H4 (cell line): Measurements from ENCODE around the gene CHSY1. TPM values are rescaled to one million over a fixed set of nuclear protein-coding genes. Genes with fewer than 3 reads are reported as not detected.

Experiments used
- DNase-seq: peaks from one replicate; pipeline ENCODE4 v3.0.0-alpha.2; 2015; ENCODE audit warnings: low spot score
- total RNA-seq: library from RNA; depleted of rRNA; stranded (reverse); fragments of >200 nt; shearing (Covaris generic); gene quantifications from 2 replicates; pipeline ENCODE4 v1.2.3, GENCODE V29; 2014

CHSY1 gene
- total RNA-seq, 1 experiment from 2014 or later: 22.5 TPM

- no peak for DNase-seq
Measured at GRCh38 chr15:101171954-101172353, 79.9 kb downstream of the CHSY1 start.

- DNase-seq: no peak
Measured at GRCh38 chr15:101170568-101171350, 81.1 kb downstream of the CHSY1 start.

GRCh38 chr15:101169495-101170071 is 82.3 kb downstream of the CHSY1 start:
- DNase-seq: no peak

- no peak for DNase-seq
Measured at GRCh38 chr15:101168898-101169494, 82.9 kb downstream of the CHSY1 start.

GRCh38 chr15:101168463-101168824 is 83.4 kb downstream of the CHSY1 start:
- DNase-seq: no peak

GRCh38 chr15:101167753-101168462 is 83.9 kb downstream of the CHSY1 start:
- DNase-seq: peak; percentile 95

- no peak for DNase-seq
Measured at GRCh38 chr15:101167411-101167752, 84.5 kb downstream of the CHSY1 start.

- no peak for DNase-seq
Measured at GRCh38 chr15:101165905-101166471, 85.9 kb downstream of the CHSY1 start.

- no peak for DNase-seq
Measured at GRCh38 chr15:101162701-101163483, 89.0 kb downstream of the CHSY1 start.

- DNase-seq: no peak
Measured at GRCh38 chr15:101161656-101162055, 90.2 kb downstream of the CHSY1 start.

GRCh38 chr15:101159936-101160815 is 91.7 kb downstream of the CHSY1 start:
- no peak for DNase-seq

- no peak for DNase-seq
Measured at GRCh38 chr15:101159096-101159935, 92.5 kb downstream of the CHSY1 start.

GRCh38 chr15:101158166-101159095 is 93.4 kb downstream of the CHSY1 start:
- no peak for DNase-seq

- no peak for DNase-seq
Measured at GRCh38 chr15:101157721-101158120, 94.1 kb downstream of the CHSY1 start.

GRCh38 chr15:101156509-101157159 is 95.2 kb downstream of the CHSY1 start:
- no peak for DNase-seq

GRCh38 chr15:101156061-101156460 is 95.8 kb downstream of the CHSY1 start:
- no peak for DNase-seq

GRCh38 chr15:101153801-101154656 is 97.8 kb downstream of the CHSY1 start:
- no peak for DNase-seq
